Left lung (tissue), 10 donors: ENCODE measurements around the gene DMRTB1. TPM values are rescaled to one million over a fixed set of nuclear protein-coding genes. Genes with fewer than 3 reads are reported as not detected.

Experiments
- ATAC-seq: fragments of 200-7000 bp; cut with Tn5 transposase; one replicate; pipeline ENCODE4 v1.9.1; 2020; ENCODE audit warnings: moderate library complexity
- DNase-seq, 4 donors: peaks; one replicate each; pipeline ENCODE4 v3.0.0-alpha.2; 2013 to 2020
- H3K27ac ChIP-seq, 2 donors: fragments of 200-600 bp; sonication (generic) in 1 of 2; one replicate each; pipeline versions ENCODE4 v1.5.0 to v1.8.0; 2020 to 2021
- H3K27me3 ChIP-seq, 2 donors: fragments of 200-600 bp; sonication (generic) in 1 of 2; one replicate each; pipeline versions ENCODE4 v1.5.0 to v1.8.0; 2020 to 2021
- H3K36me3 ChIP-seq, 2 donors: fragments of 200-600 bp; sonication (generic) in 1 of 2; one replicate each; pipeline versions ENCODE4 v1.5.0 to v1.8.0; 2020 to 2021
- H3K4me1 ChIP-seq, 2 donors: fragments of 200-600 bp; one replicate each; pipeline ENCODE4 v1.8.0; 2021
- H3K4me3 ChIP-seq, 2 donors: fragments of 200-600 bp; sonication (generic) in 1 of 2; one replicate each; pipeline versions ENCODE4 v1.5.0 to v1.8.0; 2020 to 2021; ENCODE audit warnings: mild to moderate bottlenecking in 1 of 2
- H3K9me3 ChIP-seq, 2 donors: fragments of 200-600 bp; sonication (generic) in 1 of 2; one replicate each; pipeline versions ENCODE4 v1.5.0 to v1.8.0; 2020 to 2021
- CTCF ChIP-seq, 2 donors: fragments of 200-600 bp; sonication (generic) in 1 of 2; IDR thresholded peaks; one replicate each; pipeline versions ENCODE4 v1.5.0 to v1.8.0; 2021; ENCODE audit warnings: antibody characterized with exemption in 2 of 2
- intact Hi-C, 2 donors: fragments of 100-400 bp; cut with DNase I; formaldehyde crosslinking; loops; one replicate each; pipeline versions ENCODE4 v1.11.2 to v1.14.2; 2022
- polyA plus RNA-seq, 6 donors: library from polyadenylated mRNA; unstranded; fragments of 120-200 nt; gene quantifications; one replicate each; pipeline ENCODE4 v1.2.1, GENCODE V29; 2013; ENCODE audit not compliant: insufficient read length in 6 of 6
- total RNA-seq, 2 donors: library from RNA; stranded (reverse); fragmentation: NEBNext Ultra II Directional; extraction: Animal tissue kit (Norgen Biotek cat#: 25700); gene quantifications; one replicate each; pipeline ENCODE4 v1.2.1, GENCODE V29; 2021
- donor health status: DM: no; HTN: yes; CAD: no.
- donor health status: DM: no; HTN: no; CAD: no.

The DMRTB1 gene
- total and polyA plus RNA-seq, 8 donors = not detected

DNA sequence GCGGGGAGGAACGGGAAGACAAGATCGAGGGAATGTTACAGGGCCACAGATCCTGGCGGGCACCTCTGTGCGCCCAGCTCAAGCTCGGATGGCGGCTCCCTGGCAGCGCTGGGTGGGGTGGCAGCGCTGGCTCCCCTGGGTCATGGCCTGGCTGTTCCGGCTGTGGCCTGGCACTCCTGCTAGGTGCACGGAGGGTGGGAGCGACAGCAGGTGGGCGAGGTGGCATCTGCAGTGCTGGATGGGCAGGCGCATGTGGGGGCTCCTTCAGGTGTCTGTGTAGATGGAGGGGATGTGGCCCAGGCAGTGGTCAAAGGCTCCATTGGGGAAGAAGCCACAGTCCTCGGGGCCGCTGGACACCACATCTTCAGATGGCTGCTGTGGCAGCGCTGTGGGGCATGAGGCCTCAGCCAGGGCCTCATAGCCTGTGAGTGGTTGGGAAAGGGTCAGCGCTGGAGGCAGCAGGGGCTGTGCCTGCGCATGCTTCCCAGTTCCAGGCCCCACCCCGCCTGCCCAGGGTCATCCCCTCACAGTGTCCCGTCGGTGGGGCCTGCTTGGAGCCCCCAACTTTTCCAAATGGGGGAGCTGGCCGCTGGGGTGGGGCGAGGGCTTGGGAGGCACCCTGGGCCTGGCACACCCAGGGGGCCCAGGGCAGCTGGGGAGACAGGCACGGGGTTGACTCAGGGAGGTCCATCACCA, 47.3 kb downstream of the DMRTB1 start:
- ATAC-seq = no peak
- intact Hi-C loops = no loop called here

DNA sequence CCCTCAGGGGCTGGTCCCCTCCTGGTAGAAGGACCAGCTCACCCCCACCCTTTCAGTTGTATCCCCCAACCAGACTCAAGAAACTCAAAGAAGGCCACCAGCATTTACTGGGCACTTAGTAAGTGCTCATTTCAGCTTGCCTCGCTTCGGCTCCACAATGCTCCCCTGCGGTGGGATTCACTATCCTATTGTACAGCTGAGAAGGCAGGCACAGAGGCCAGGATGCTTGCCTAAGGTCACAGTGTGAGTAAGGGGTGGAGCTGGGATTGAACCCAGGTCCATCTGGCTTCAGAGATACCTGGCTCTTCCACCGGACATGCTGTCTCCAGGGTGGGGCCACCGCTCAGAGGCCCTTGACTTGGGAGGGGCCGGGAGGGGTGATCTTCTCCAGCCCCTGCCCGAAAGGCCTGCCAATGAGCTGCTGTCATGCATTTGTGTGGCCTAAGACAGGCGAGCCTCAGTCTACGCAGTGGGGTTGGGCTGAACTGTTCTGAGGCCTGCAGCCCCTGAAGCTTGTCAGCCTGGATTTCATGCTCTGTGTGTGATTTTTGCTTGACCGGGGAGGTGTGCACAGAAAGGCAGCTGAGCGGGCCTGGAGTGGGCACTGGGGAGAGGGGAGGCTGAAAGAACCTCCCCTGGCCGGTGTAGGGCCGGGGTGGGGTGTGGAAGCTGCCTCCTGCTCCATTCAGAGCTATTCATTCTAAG, 48.1 kb downstream of the DMRTB1 start:
- H3K9me3 ChIP-seq = no peaks in the 10 kb centered on the region
- no peak overlapping the region for H3K4me3 ChIP-seq
- no peak for TF ChIP-seq CTCF (IDR thresholded peaks at IDR 0.05)
- H3K4me1 ChIP-seq = no peaks in the 10 kb centered on the region
- intact Hi-C loops = no loop called here
- no peak for ATAC-seq
- H3K27me3 ChIP-seq = peaks cover 0 to 19% of the 10 kb centered on the region in 2 donors
- H3K36me3 ChIP-seq = no peaks in the 10 kb centered on the region
- no peak for DNase-seq
- no peak overlapping the region for H3K27ac ChIP-seq

More for the DNA sequence above, 47.3 kb downstream of the DMRTB1 start:
- Histone ChIP-seq H3K4me3 (no peak overlapping the region), H3K27ac (no peak overlapping the region), H3K4me1 (no peaks in the 10 kb centered on the region), H3K9me3 (no peaks in the 10 kb centered on the region), H3K27me3 (peaks cover 0 to 21% of the 10 kb centered on the region in 2 donors), H3K36me3 (no peaks in the 10 kb centered on the region)
- no peak for TF ChIP-seq CTCF (IDR thresholded peaks at IDR 0.05)
- DNase-seq = peak in 1 of 4 donors; percentile 64

DNA sequence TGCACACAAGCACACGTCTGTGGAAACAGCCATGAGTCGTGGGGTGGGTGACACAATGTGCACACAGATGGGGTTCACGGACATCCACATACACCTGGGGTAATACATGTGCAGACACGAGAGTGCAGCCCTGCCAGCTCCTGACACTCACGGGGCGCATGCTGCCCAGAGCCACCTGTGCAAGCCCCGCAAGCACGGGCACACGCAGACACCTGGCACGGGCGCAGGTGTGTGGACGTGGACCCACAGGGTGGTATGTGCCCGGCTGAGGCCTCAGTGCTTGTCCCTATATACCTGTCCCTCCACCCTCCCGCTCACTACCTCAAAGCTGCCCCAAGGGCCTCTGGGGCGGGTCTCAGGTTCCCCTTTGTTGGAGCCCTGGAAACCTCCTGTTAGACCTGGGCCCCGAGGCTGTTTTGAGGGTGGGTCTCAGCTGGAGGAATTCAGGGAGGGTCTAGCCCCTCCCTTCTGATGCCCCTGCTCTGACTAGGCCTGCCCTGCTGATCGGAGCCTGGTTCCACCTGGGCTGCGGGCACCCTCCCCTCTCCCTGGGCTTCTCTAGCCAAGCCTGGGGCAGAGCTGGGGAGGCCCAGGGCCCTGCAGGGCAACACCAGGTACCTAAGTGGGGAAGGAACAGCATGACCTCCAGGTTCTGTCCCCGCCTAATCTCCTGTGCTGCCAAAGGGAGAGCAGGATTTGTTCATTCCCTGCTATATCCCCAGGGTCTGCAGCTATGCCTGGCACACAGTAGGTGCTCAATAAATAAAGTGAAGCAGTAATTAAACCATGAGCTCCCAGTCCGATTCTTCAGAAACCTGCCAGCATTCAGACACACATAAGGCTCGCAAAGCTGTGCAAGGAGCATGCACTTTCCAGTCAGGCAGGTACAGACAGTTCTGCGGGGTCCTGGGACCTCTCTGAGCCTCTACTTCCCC, 49.1 kb downstream of the DMRTB1 start:
- no peaks in the 10 kb centered on the region for H3K9me3 ChIP-seq
- peak in 1 of 4 donors; percentile 64 for DNase-seq
- intact Hi-C loops = no loop called here
- H3K4me3 ChIP-seq = no peak overlapping the region
- TF ChIP-seq CTCF (IDR thresholded peaks at IDR 0.05) = no peak
- H3K36me3 ChIP-seq = no peaks in the 10 kb centered on the region
- H3K27me3 ChIP-seq = peaks cover 0 to 14% of the 10 kb centered on the region in 2 donors
- no peaks in the 10 kb centered on the region for H3K4me1 ChIP-seq
- ATAC-seq = no peak
- H3K27ac ChIP-seq = no peak overlapping the region

GRCh38 chr1:53508991-53509666, 49.9 kb downstream of the DMRTB1 start:
- Histone ChIP-seq H3K4me1 (no peaks in the 10 kb centered on the region), H3K27me3 (peaks cover 0 to 12% of the 10 kb centered on the region in 2 donors), H3K27ac (no peak overlapping the region), H3K4me3 (no peak overlapping the region), H3K36me3 (no peaks in the 10 kb centered on the region), H3K9me3 (no peaks in the 10 kb centered on the region)
- DNase-seq = peak in 2 of 4 donors; percentile 46 to 75
- intact Hi-C loops = no loop called here
- peak; percentile 70 for ATAC-seq
- TF ChIP-seq CTCF (IDR thresholded peaks at IDR 0.05) = no peak
